HG03175 (cell line): ENCODE data around the gene AP2A2.

Experiments
- ATAC-seq: cut with Tn5 transposase; IDR thresholded peaks from one replicate; pipeline ENCODE4 v1.9.1; 2021; ENCODE audit warnings: mild to moderate bottlenecking, moderate library complexity; ENCODE audit not compliant: unreplicated experiment

AP2A2 gene

GRCh38 chr11:898540-899190, 27.0 kb upstream of the AP2A2 start:
- no peak for ATAC-seq

- ATAC-seq: no peak
These were observed 25.9 kb upstream of the AP2A2 start for GRCh38 chr11:899724-900123.

- ATAC-seq: no peak
These were observed 25.1 kb upstream of the AP2A2 start for GRCh38 chr11:900545-900944.

- no peak for ATAC-seq
These were observed 24.1 kb upstream of the AP2A2 start for GRCh38 chr11:901452-902061.

GRCh38 chr11:904380-904779, 21.3 kb upstream of the AP2A2 start:
- no peak for ATAC-seq

- no peak for ATAC-seq
These were observed 19.7 kb upstream of the AP2A2 start for GRCh38 chr11:905952-906351.

GRCh38 chr11:907668-908067, 18.0 kb upstream of the AP2A2 start:
- ATAC-seq: no peak

GRCh38 chr11:908273-908672, 17.4 kb upstream of the AP2A2 start:
- ATAC-seq: no peak

GRCh38 chr11:909406-909805, 16.3 kb upstream of the AP2A2 start:
- no peak for ATAC-seq

GRCh38 chr11:910044-910588, 15.6 kb upstream of the AP2A2 start:
- ATAC-seq: no peak

- peak; percentile 89 for ATAC-seq
These were observed 15.1 kb upstream of the AP2A2 start, which contains the start of gene CHID1 for GRCh38 chr11:910589-911030. TSS of gene CHID1 (minus strand) at chr11:910810. CDS start at chr11:904816, 5,994 bp downstream.

- ATAC-seq: peak; percentile 41
These were observed 14.4 kb upstream of the AP2A2 start for GRCh38 chr11:911031-911889.

GRCh38 chr11:911890-912219, 13.8 kb upstream of the AP2A2 start:
- ATAC-seq: no peak

GRCh38 chr11:912266-912665, 13.4 kb upstream of the AP2A2 start:
- no peak for ATAC-seq

GRCh38 chr11:913043-913442, 12.6 kb upstream of the AP2A2 start:
- no peak for ATAC-seq

GRCh38 chr11:914204-914603, 11.5 kb upstream of the AP2A2 start:
- ATAC-seq: no peak

GRCh38 chr11:914747-915501, 10.7 kb upstream of the AP2A2 start:
- ATAC-seq: no peak

- ATAC-seq: no peak
These were observed 8.2 kb upstream of the AP2A2 start for GRCh38 chr11:917426-917825.

GRCh38 chr11:921921-922678, 3.6 kb upstream of the AP2A2 start:
- ATAC-seq: no peak
